Type B pancreatic cell (in vitro differentiated cells): Measurements from ENCODE around the gene PTGS1. TPM values are rescaled to one million over a fixed set of nuclear protein-coding genes. Genes with fewer than 3 reads are reported as not detected.

Source experiments
- DNase-seq: peaks from one replicate; pipeline ENCODE4 v3.0.0; 2021; ENCODE audit warnings: mixed read lengths; ENCODE audit not compliant: unreplicated experiment; ENCODE audit errors: extremely low spot score
- H3K27ac Mint-ChIP-seq: 2 replicates; pipeline ENCODE4 v1.8.0; 2021; ENCODE audit warnings: mild to moderate bottlenecking, mixed read lengths
- H3K27me3 Mint-ChIP-seq: 2 replicates; pipeline ENCODE4 v1.8.0; 2021; ENCODE audit warnings: mixed read lengths
- H3K36me3 Mint-ChIP-seq: 2 replicates; pipeline ENCODE4 v1.8.0; 2021; ENCODE audit warnings: mixed read lengths
- H3K4me1 Mint-ChIP-seq: one replicate; pipeline ENCODE4 v1.8.0; 2021; ENCODE audit warnings: mixed read lengths; ENCODE audit not compliant: unreplicated experiment
- H3K4me3 Mint-ChIP-seq: 2 replicates; pipeline ENCODE4 v1.8.0; 2021; ENCODE audit warnings: mild to moderate bottlenecking, mixed read lengths
- H3K9me3 Mint-ChIP-seq: 2 replicates; pipeline ENCODE4 v1.8.0; 2021; ENCODE audit warnings: mixed read lengths
- CTCF ChIP-seq: fragments of 200-600 bp; sonication (generic); conservative IDR thresholded peaks from 2 replicates; pipeline ENCODE4 v1.5.0; 2021; ENCODE audit warnings: antibody characterized with exemption, mild to moderate bottlenecking
- total RNA-seq: library from RNA; stranded (reverse); gene quantifications from 2 replicates; pipeline ENCODE4 v1.2.1, GENCODE V29; 2021; ENCODE audit warnings: low replicate concordance

PTGS1 gene
- total RNA-seq, 1 donor from 2014 or later: 1.7 TPM

DNA sequence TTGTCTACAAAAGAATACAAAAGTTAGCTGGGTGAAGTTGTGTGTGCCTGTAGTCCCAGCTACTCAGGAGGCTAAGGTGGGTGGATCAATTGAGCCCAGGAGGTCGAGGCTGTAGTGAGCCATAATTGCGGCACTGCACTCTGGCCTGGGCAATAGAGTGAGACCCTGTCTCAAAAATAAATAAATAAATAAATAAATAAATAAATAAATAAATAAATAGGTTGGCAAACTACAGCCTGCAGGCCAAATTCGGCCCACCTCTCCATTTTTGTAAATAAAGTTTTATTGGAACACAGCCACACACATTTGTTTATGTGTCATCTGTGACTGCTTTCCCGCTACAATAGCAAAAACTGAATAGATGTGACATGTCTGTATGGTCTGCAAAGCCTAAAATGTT is 9.5 kb downstream of the PTGS1 start:
- TF ChIP-seq CTCF: no peak
- H3K27me3 Mint-ChIP-seq: peaks cover 10% of the 10 kb centered on the region
- no peaks in the 10 kb centered on the region for H3K36me3 Mint-ChIP-seq
- no peak overlapping the region for H3K4me3 Mint-ChIP-seq
- no peak for DNase-seq
- no peaks in the 10 kb centered on the region for H3K9me3 Mint-ChIP-seq
- peaks cover 11% of the 10 kb centered on the region for H3K4me1 Mint-ChIP-seq
- H3K27ac Mint-ChIP-seq: no peak overlapping the region

DNA sequence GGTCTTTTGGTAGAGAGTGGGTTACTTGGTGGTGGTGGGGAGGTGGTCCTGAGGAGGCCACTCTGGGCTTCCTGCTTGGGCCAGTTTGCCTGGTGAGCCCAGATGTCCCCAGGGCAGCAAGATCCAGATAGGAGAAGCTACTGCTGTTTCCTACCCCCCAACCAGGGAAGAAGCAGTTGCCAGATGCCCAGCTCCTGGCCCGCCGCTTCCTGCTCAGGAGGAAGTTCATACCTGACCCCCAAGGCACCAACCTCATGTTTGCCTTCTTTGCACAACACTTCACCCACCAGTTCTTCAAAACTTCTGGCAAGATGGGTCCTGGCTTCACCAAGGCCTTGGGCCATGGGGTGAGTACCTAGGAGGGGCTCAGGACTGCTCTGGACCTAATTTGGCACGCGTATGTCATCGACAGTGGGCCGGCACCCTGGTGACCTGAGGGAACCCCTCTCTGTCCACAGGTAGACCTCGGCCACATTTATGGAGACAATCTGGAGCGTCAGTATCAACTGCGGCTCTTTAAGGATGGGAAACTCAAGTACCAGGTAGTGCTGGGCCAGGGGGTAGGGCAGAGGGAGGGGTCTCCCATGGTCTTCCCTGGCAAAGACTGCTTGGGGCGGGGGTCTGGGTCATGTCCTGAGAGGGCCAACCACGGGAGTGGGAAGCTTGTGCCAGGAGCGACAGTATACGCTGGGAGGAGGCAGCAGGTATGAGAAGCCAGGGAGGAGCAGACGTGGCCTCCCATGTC is 10.6 kb downstream of the PTGS1 start:
- peaks cover 4% of the 10 kb centered on the region for H3K4me1 Mint-ChIP-seq

DNA sequence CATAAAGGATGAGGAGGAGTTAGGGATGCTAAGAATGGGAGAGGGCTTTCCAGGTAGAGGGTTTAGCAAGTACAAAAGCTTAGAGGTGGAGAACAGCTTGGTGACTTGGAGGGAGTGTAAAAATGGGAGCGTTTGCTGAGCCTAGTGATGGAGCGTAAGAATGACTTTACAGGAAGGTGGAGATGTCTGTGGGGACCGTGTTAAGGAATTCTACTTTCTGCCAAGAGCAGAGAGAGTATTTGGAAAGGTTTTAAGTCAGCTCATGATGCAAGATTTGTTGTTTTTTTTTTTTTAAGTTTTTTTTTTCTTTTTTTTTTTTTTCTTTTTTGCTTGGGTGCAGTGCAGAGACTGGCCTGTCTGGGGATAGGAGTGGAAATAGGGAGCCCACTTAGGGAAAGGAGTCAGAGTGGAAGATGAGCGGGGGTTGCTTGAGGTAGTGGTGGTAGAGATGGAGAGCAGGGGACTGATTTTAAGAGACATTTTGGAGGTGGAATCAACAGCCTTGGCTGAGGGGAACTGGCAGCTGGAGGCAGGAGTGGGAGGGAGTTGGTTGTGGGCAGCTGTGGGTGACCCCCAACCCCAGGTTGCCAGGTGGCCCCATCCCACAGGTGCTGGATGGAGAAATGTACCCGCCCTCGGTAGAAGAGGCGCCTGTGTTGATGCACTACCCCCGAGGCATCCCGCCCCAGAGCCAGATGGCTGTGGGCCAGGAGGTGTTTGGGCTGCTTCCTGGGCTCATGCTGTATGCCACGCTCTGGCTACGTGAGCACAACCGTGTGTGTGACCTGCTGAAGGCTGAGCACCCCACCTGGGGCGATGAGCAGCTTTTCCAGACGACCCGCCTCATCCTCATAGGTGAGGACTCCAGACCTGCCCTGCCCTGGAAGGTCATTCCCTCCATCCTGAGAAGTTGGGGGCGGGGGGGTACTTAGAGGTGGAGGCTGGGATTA is 12.4 kb downstream of the PTGS1 start:
- Mint-ChIP-seq H3K27me3 (peaks cover 20% of the 10 kb centered on the region), H3K4me3 (no peak overlapping the region), H3K36me3 (no peaks in the 10 kb centered on the region), H3K9me3 (no peaks in the 10 kb centered on the region), H3K4me1 (no peaks in the 10 kb centered on the region), H3K27ac (no peak overlapping the region)
- DNase-seq: no peak
- no peak for TF ChIP-seq CTCF

More for the DNA sequence above, 10.6 kb downstream of the PTGS1 start:
- H3K27me3 Mint-ChIP-seq: peaks cover 11% of the 10 kb centered on the region
- no peak for TF ChIP-seq CTCF
- H3K9me3 Mint-ChIP-seq: no peaks in the 10 kb centered on the region
- no peak overlapping the region for H3K4me3 Mint-ChIP-seq
- no peak overlapping the region for H3K27ac Mint-ChIP-seq
- DNase-seq: no peak
- H3K36me3 Mint-ChIP-seq: no peaks in the 10 kb centered on the region

GRCh38 chr9:122383992-122384461 is 13.2 kb downstream of the PTGS1 start:
- H3K27me3 Mint-ChIP-seq: peaks cover 26% of the 10 kb centered on the region
- no peaks in the 10 kb centered on the region for H3K4me1 Mint-ChIP-seq
- no peak for TF ChIP-seq CTCF
- no peak overlapping the region for H3K4me3 Mint-ChIP-seq
- no peaks in the 10 kb centered on the region for H3K36me3 Mint-ChIP-seq
- no peaks in the 10 kb centered on the region for H3K9me3 Mint-ChIP-seq
- DNase-seq: no peak
- no peak overlapping the region for H3K27ac Mint-ChIP-seq

DNA sequence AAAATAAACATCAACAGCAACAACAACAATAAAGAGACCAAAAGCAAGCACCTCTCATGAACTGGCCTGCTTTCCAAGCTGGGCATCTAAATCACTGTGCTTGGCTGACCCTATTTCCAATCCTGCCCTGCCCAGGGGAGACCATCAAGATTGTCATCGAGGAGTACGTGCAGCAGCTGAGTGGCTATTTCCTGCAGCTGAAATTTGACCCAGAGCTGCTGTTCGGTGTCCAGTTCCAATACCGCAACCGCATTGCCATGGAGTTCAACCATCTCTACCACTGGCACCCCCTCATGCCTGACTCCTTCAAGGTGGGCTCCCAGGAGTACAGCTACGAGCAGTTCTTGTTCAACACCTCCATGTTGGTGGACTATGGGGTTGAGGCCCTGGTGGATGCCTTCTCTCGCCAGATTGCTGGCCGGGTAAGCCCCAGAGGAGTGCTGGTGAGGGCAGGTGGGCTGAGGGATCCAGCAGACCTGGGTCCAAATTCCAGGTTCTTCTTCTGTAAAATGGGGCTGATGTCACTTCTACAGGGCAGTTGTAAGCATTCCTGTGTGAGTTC is 15.6 kb downstream of the PTGS1 start:
- H3K36me3 Mint-ChIP-seq: no peaks in the 10 kb centered on the region
- no peak overlapping the region for H3K4me3 Mint-ChIP-seq
- H3K27me3 Mint-ChIP-seq: peaks cover 36% of the 10 kb centered on the region
- no peaks in the 10 kb centered on the region for H3K9me3 Mint-ChIP-seq
- TF ChIP-seq CTCF: no peak
- H3K4me1 Mint-ChIP-seq: peaks cover 4% of the 10 kb centered on the region
- H3K27ac Mint-ChIP-seq: no peak overlapping the region
- peak; percentile 48 for DNase-seq
